T47D (cell line): ENCODE results near the gene GNA15.

Source experiments
- DNase-seq, 2 experiments: peaks; one replicate each; pipeline versions ENCODE4 v3.0.0 to v3.0.0-alpha.2; 2011 to 2012; ENCODE audit warnings: low read depth in 1 of 2, low spot score in 1 of 2
- JUND ChIP-seq: IDR thresholded peaks from 2 replicates; pipeline ENCODE4 v1.6.1; 2012; ENCODE audit warnings: low read depth
- in situ Hi-C: cut with HindIII; loops from 2 replicates; pipeline ENCODE4 v1.10.0; 2016; ENCODE audit warnings: low sequenced_read_pairs, low pct_unique_long_range_greater_than_20kb

GNA15 gene

DNA sequence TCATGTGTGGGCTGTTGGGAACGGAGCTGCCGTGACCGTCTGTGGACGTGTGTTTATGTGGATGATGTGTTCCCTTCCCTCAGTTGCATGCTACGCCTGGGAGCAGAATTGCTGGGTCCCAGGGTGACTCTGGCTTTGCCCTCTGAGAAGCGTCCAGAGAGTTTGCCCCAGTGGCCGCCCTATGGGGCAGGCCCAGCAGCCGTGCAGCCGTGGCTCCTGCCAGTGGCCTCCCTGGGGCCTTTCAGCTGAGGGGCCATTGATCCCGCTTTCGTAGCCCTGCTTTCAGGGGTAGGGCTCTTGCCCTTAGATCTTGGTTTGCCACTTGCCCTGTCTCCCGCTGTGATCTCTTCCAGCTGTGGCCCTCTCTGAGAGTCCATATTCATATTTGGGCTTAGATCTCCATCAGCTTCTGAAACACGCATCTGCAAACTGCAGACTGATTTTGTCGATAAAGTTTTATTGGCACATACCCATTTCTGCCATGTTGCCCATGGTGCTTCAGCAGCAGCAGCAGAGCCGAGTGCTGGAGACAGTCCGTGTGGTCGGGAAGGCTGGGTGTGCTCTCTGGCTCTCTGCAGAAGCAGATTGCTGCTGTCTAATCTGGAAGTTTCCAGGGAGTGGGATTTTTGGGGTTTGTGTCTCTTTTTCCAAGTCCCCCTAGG is 24.1 kb upstream of the GNA15 start:
- no peak for TF ChIP-seq JUND
- in situ Hi-C loops, result no loop called here
- DNase-seq, result no peak

DNA sequence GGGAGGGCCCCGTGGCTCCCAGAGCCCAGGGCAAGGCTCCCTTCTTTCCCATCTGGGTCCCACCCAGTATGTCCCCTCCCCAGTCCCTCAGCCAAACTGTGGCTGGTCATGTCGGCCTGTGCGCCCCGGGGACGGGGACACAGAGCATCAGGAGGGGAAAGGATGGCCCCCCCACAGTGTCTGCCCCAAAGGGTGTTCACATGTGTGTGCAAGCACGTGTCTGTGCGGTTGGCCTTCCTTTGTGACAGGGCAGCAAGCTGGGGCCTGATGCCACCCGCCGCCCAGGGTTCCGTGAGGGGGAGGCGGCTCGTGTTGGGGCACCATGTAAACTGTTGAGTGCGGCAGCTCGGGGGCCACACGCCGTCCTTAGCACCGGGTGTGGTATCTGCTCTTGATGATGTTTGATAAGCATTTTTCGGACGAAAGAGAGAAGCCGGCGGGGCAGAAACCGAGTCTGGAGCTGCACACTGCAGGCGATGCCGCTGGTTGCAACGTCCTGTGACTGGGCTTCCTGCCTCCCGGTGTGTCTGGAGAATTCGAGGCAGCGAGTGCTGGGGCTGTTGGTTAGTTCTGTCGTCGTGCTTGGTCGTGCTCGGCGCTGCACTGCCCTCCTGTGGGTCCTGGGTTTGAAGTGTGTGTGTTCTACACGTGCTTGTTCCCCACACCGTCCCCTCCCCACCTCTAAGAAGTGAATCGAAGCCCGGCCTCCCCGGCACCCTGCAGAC is 23.3 kb upstream of the GNA15 start:
- no peak for DNase-seq
- no peak for TF ChIP-seq JUND
- in situ Hi-C loops, result no loop called here

DNA sequence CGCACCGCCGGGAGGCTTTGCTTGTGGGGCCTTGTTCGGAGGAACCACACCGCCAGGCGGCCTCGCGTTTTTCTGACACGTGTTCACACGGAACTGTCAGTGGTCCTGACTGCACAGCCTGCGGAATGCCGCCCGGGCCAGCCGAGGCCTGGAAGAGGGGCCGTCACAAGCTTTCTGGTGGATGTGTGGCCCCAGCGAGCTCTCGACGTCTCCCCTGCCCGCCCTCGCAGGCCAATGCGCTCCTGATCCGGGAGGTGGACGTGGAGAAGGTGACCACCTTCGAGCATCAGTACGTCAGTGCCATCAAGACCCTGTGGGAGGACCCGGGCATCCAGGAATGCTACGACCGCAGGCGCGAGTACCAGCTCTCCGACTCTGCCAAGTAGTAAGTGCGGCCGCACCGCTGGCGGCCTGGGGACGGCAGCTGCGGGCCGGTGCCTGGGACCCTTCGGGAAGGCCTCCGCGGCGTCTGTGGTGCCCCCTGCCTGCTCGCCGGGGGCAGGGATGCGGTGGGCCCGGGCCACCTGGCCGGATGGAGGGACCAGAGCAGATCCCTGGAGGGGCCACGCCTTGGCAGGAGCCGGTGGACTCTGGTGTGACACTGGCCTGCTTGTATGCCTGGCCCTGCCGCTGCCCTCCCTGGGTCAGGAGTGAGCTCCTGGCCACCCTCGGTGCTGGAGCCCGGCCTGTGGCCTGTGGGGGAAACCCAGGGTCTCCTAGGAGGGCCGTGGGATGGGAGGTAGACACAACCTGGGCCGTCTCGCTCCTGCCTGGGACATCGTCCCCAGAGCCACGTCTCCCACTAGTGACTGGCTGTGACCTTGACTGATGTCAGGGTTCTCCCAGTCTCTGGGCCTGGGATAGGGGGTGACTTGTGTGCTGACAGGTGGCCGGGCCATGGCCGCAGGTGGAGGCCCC is 22.5 kb upstream of the GNA15 start:
- in situ Hi-C loops, result no loop called here
- no peak for TF ChIP-seq JUND
- DNase-seq, result no peak

GRCh38 chr19:3114018-3114726 is 21.7 kb upstream of the GNA15 start:
- no peak for DNase-seq
- no peak for TF ChIP-seq JUND
- in situ Hi-C loops, result no loop called here

- in situ Hi-C loops, result no loop called here
- no peak for TF ChIP-seq JUND
- no peak for DNase-seq
Observed at GRCh38 chr19:3114811-3115210, 21.0 kb upstream of the GNA15 start.

DNA sequence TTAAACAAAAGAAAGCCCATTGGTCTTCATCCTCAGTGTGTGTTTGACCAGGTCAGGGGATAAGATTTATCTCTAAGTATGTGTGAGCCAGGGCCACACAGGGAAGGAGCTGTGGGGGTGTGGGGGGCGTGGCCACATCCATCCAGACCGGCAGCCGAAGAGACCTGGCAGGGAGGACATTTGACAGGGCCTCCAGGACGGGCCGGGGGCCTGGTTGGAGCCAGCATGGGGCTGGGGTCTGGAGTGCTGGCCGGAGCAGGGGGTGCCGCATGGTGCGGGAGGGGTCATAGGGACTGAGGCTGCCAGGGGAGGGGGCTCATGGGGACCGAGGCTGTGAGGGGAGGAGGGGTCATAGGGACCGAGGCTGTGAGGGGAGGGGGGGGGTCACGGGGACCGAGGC is 20.4 kb upstream of the GNA15 start:
- TF ChIP-seq JUND, result no peak
- DNase-seq, result no peak
- in situ Hi-C loops, result no loop called here

- in situ Hi-C loops, result no loop called here
- DNase-seq, result peak; percentile 81
- TF ChIP-seq JUND, result no peak
Observed at GRCh38 chr19:3115916-3116602, 19.8 kb upstream of the GNA15 start.

DNA sequence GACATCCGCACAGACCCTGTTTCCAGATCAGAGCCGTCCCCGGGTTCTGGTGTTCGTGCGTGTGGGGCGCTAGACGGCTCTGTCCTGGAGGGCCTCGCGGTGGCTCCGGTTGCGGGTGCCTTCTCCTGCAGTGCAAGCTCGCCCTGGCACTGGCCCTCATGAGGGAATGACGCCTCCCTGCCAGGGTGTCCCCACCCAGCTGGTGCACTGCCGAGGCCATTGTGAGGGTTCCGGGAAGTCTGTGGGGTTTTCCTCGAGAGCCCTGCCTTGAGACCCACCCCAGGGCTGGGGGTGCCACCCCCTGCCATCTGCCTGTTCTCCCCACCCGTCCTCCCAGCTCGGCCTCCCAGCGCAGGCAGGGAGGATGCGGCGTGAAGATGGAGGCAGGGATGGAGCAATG is 19.2 kb upstream of the GNA15 start:
- DNase-seq, result no peak
- in situ Hi-C loops, result no loop called here
- no peak for TF ChIP-seq JUND

GRCh38 chr19:3117716-3118115 is 18.1 kb upstream of the GNA15 start:
- in situ Hi-C loops, result no loop called here
- TF ChIP-seq JUND, result no peak
- no peak for DNase-seq

- TF ChIP-seq JUND, result no peak
- DNase-seq, result no peak
- in situ Hi-C loops, result no loop called here
Observed at GRCh38 chr19:3118232-3119070, 17.4 kb upstream of the GNA15 start.

DNA sequence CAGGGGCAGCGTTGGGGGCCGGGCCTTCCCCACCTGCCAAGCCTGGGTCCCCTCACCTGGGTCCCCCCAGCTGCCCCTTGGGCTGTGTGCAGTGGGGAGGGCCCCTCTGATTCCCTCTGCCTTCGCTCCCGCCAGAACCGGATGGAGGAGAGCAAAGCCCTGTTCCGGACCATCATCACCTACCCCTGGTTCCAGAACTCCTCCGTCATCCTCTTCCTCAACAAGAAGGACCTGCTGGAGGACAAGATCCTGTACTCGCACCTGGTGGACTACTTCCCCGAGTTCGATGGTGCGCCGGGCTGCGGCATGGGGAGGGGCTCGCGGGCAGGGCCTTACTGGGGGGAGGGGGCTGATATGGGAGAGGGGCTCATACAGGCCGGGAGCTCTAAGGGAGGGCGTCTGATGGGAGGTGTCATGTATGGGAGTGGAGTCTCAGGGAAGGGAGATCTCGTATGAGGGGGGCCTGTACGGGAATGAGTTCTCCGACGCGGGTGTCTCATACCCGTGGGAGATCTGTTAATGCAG is 16.7 kb upstream of the GNA15 start:
- in situ Hi-C loops, result no loop called here
- TF ChIP-seq JUND, result no peak
- DNase-seq, result no peak
